A673 (cell line): ENCODE data around the gene ZKSCAN7.
"Not testable (repeated sequence)": the region's sequence is repeated elsewhere in the genome, so short reads cannot be mapped to it uniquely, and the experiment has no call there.

ENCODE experiments used
- CTCF ChIP-seq: fragments of 300-800, 200-600 bp; sonication (generic); conservative IDR thresholded peaks from 2 replicates; pipeline ENCODE4 v1.5.1; 2017; ENCODE audit warnings: low read depth, mild to moderate bottlenecking, antibody characterized with exemption, low read length, moderate library complexity, mixed read lengths
- EZH2 ChIP-seq: fragments of 200-600 bp; sonication (generic); IDR thresholded peaks from 2 replicates; pipeline ENCODE4 v1.6.1; 2017; ENCODE audit warnings: borderline replicate concordance, low read depth, mild to moderate bottlenecking, mixed read lengths, antibody characterized with exemption, low read length; ENCODE audit not compliant: poor library complexity, severe bottlenecking

GRCh38 chr3:44579749-44580148, 24.8 kb downstream of the ZKSCAN7 start:
- not testable (repeated sequence) for TF ChIP-seq CTCF, EZH2
